ENCODE measurements around the gene RALGPS1.

DNA sequence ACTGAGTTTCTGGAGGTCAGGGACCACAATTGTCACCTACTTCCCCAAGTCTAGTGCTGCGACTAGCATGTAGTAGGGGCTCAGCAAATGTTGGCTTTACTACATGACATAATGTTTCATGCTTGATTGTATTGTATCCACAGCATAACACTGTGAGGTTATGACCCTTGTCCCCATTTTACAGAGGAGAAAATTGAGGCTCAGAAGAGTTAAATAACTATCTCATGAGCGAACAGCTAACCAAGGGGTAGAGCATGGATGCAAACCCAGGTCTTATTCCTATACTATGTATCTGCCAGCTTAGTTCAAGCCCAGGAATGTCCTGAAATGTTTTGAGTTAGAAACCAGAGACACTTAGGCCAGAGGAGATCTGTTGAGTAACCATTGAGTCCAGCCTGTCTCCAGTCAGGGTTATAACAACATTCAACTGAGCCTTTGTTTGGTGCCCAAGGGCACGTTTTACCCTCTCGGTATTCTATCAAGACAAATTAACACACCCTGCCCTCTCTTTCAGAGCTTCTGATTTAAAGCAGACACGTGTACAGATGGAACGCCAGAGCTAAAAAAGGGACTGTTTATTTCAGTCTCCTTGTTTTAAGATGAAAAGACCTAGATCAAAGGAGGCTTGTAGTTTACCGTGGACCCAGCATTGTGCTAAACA, 191.4 kb downstream of the RALGPS1 start:
- peak in 1 of 2 donors; percentile 13 for TF ChIP-seq POLR2AphosphoS5 (IDR thresholded peaks at IDR 0.05)
- TF ChIP-seq, protein P1, sequence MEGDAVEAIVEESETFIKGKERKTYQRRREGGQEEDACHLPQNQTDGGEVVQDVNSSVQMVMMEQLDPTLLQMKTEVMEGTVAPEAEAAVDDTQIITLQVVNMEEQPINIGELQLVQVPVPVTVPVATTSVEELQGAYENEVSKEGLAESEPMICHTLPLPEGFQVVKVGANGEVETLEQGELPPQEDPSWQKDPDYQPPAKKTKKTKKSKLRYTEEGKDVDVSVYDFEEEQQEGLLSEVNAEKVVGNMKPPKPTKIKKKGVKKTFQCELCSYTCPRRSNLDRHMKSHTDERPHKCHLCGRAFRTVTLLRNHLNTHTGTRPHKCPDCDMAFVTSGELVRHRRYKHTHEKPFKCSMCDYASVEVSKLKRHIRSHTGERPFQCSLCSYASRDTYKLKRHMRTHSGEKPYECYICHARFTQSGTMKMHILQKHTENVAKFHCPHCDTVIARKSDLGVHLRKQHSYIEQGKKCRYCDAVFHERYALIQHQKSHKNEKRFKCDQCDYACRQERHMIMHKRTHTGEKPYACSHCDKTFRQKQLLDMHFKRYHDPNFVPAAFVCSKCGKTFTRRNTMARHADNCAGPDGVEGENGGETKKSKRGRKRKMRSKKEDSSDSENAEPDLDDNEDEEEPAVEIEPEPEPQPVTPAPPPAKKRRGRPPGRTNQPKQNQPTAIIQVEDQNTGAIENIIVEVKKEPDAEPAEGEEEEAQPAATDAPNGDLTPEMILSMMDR (IDR thresholded peaks at IDR 0.05) = no peak
